H1 (cell line): Measurements from ENCODE around the gene TSPAN9. TPM values are rescaled to one million over a fixed set of nuclear protein-coding genes. Genes with fewer than 3 reads are reported as not detected.

Experiments used
- CTCF ChIA-PET: fragments of 300-600 bp; sonication (Branson Sonifier 250); formaldehyde crosslinking; loops from one replicate; lab custom pipeline; 2021; ENCODE audit not compliant: partially characterized antibody; lab: Charles Lee
- POLR2A ChIA-PET: fragments of 300-600 bp; sonication (Branson Sonifier 250); formaldehyde crosslinking; loops from one replicate; lab custom pipeline; 2021; ENCODE audit warnings: inconsistent platforms; ENCODE audit not compliant: partially characterized antibody; lab: Charles Lee
- DNase-seq, 2 experiments: peaks; one replicate each; pipeline versions ENCODE4 v3.0.0 to v3.0.0-alpha.2; 2010 to 2022; ENCODE audit warnings: low spot score in 2 of 2, low read depth in 1 of 2, mixed read lengths in 1 of 2
- FAIRE-seq: peaks from 2 replicates; lab custom pipeline; 2011; peaks lifted over from hg19 to GRCh38; lab: Jason Lieb, UNC
- H2AFZ ChIP-seq: 2 replicates; pipeline ENCODE4 v1.8.1; 2012; ENCODE audit warnings: low read length, inconsistent platforms
- H2AK5ac ChIP-seq: 2 replicates; pipeline ENCODE4 v1.6.1; 2013; ENCODE audit warnings: low read depth, low read length
- H2BK120ac ChIP-seq: replicated peaks from 2 replicates; pipeline ENCODE3; 2013; ENCODE audit warnings: low read depth, low read length, inconsistent platforms
- H2BK12ac ChIP-seq: 2 replicates; pipeline ENCODE4 v1.6.1; 2013; ENCODE audit warnings: low read depth, low read length
- H2BK15ac ChIP-seq: 2 replicates; pipeline ENCODE4 v1.6.1; 2013; ENCODE audit warnings: low read length
- H2BK20ac ChIP-seq: 2 replicates; pipeline ENCODE4 v1.6.1; 2013; ENCODE audit warnings: low read length
- H2BK5ac ChIP-seq: 2 replicates; pipeline ENCODE4 v1.6.1; 2013; ENCODE audit warnings: low read depth, low read length
- H3K14ac ChIP-seq: 2 replicates; pipeline ENCODE4 v1.6.1; 2013; ENCODE audit warnings: inconsistent platforms; ENCODE audit not compliant: insufficient read length
- H3K18ac ChIP-seq: 2 replicates; pipeline ENCODE4 v1.6.1; 2013; ENCODE audit warnings: low read length; ENCODE audit errors: extremely low read depth
- H3K23ac ChIP-seq: 2 replicates; pipeline ENCODE4 v1.6.1; 2013; ENCODE audit warnings: inconsistent platforms; ENCODE audit not compliant: insufficient read length
- H3K23me2 ChIP-seq: 2 replicates; pipeline ENCODE4 v1.6.1; 2013; ENCODE audit warnings: low read depth, low read length
- H3K27ac ChIP-seq: 2 replicates; pipeline ENCODE4 v1.6.1; 2011; ENCODE audit warnings: low read depth, low read length, inconsistent platforms
- H3K27me3 ChIP-seq, 4 experiments: replicated peaks in 1 of 4; 1 replicate in 1 of 4; 2 replicates in 3 of 4; pipeline versions ENCODE4 v1.6.1 to v1.8.1; 2011 to 2013; ENCODE audit warnings: low read length in 3 of 4, mild to moderate bottlenecking in 3 of 4, inconsistent platforms in 2 of 4, mixed read lengths in 2 of 4, moderate library complexity in 1 of 4; ENCODE audit not compliant: control insufficient read depth in 3 of 4, insufficient read depth in 3 of 4; ENCODE audit errors: extremely low read depth in 1 of 4
- H3K36me3 ChIP-seq, 4 experiments: 2 replicates each; pipeline versions ENCODE4 v1.6.1 to v1.8.1; 2011 to 2013; ENCODE audit warnings: mild to moderate bottlenecking in 4 of 4, low read length in 3 of 4, moderate library complexity in 2 of 4, control low read depth in 1 of 4, inconsistent platforms in 1 of 4; ENCODE audit not compliant: insufficient read depth in 4 of 4, control insufficient read depth in 2 of 4
- H3K4ac ChIP-seq: replicated peaks from 2 replicates; pipeline ENCODE3; 2013; ENCODE audit warnings: low read length, low read depth, mixed read lengths, inconsistent platforms; ENCODE audit not compliant: insufficient read length
- H3K4me1 ChIP-seq, 4 experiments: replicated peaks in 1 of 4; 1 replicate in 1 of 4; 2 replicates in 3 of 4; pipeline versions ENCODE4 v1.6.1 to v1.8.1; 2011 to 2013; ENCODE audit warnings: low read length in 3 of 4, inconsistent platforms in 2 of 4, mixed read lengths in 1 of 4; ENCODE audit not compliant: insufficient read depth in 4 of 4, control insufficient read depth in 3 of 4
- H3K4me2 ChIP-seq, 2 experiments: 2 replicates each; pipeline versions ENCODE4 v1.6.1 to v1.8.1; 2011 to 2013; ENCODE audit warnings: low read depth in 2 of 2, low read length in 2 of 2, control low read depth in 1 of 2, inconsistent platforms in 1 of 2, mild to moderate bottlenecking in 1 of 2; ENCODE audit not compliant: insufficient read depth in 1 of 2
- H3K4me3 ChIP-seq, 4 experiments: fragments of 200-600, 300-600 bp in 1 of 4; sonication (generic), shearing (Covaris generic), sonication (Bioruptor Twin) in 1 of 4; 2 replicates each; pipeline versions ENCODE4 v1.5.1 to v1.8.1; 2011 to 2016; ENCODE audit warnings: low read length in 4 of 4, low read depth in 3 of 4, control low read depth in 2 of 4, inconsistent platforms in 2 of 4, mild to moderate bottlenecking in 2 of 4, mixed read lengths in 1 of 4, moderate library complexity in 1 of 4; ENCODE audit not compliant: insufficient read depth in 2 of 4; ENCODE audit errors: extremely low read depth in 1 of 4
- H3K56ac ChIP-seq: replicated peaks from 2 replicates; pipeline ENCODE3; 2013; ENCODE audit warnings: low read depth, mild to moderate bottlenecking, mixed read lengths, low read length, inconsistent platforms; ENCODE audit not compliant: insufficient read length
- H3K79me1 ChIP-seq: 2 replicates; pipeline ENCODE4 v1.6.1; 2013; ENCODE audit warnings: low read depth, low read length, control low read depth
- H3K79me2 ChIP-seq, 2 experiments: 2 replicates each; pipeline versions ENCODE4 v1.6.1 to v1.8.1; 2012 to 2013; ENCODE audit warnings: low read length in 2 of 2, mild to moderate bottlenecking in 2 of 2, inconsistent platforms in 1 of 2; ENCODE audit not compliant: insufficient read depth in 2 of 2, control insufficient read depth in 1 of 2
- H3K9ac ChIP-seq, 4 experiments: replicated peaks in 1 of 4; 1 replicate in 1 of 4; 2 replicates in 3 of 4; pipeline versions ENCODE4 v1.6.1 to v1.8.1; 2011 to 2013; ENCODE audit warnings: low read depth in 3 of 4, low read length in 3 of 4, control low read depth in 2 of 4, mild to moderate bottlenecking in 2 of 4, moderate library complexity in 2 of 4, inconsistent platforms in 1 of 4; ENCODE audit errors: extremely low read depth in 1 of 4
- H3K9me3 ChIP-seq, 2 experiments: 2 replicates each; pipeline versions ENCODE4 v1.6.1 to v1.8.1; 2012 to 2013; ENCODE audit warnings: mild to moderate bottlenecking in 2 of 2, moderate library complexity in 2 of 2, control low read depth in 1 of 2, inconsistent platforms in 1 of 2, low read depth in 1 of 2, low read length in 1 of 2, mixed read lengths in 1 of 2; ENCODE audit not compliant: insufficient read depth in 2 of 2
- H4K20me1 ChIP-seq, 2 experiments: replicated peaks in 1 of 2; 2 replicates each; pipeline versions ENCODE3 to v1.8.1; 2011 to 2013; ENCODE audit warnings: inconsistent platforms in 2 of 2, low read length in 2 of 2, mild to moderate bottlenecking in 1 of 2; ENCODE audit not compliant: insufficient read depth in 2 of 2, control insufficient read depth in 1 of 2
- H4K5ac ChIP-seq: 2 replicates; pipeline ENCODE4 v1.6.1; 2013; ENCODE audit warnings: low read length, low read depth, mixed read lengths, inconsistent platforms; ENCODE audit not compliant: insufficient read length
- H4K8ac ChIP-seq: 2 replicates; pipeline ENCODE4 v1.8.0; 2013; ENCODE audit warnings: mild to moderate bottlenecking, moderate library complexity, low read length, inconsistent platforms; ENCODE audit not compliant: insufficient read depth; ENCODE audit errors: extremely low read depth
- H4K91ac ChIP-seq: replicated peaks from 2 replicates; pipeline ENCODE3; 2013; ENCODE audit warnings: low read length, mixed read lengths, inconsistent platforms; ENCODE audit not compliant: insufficient read length
- CBX8 ChIP-seq: fragments of 300-800, 300-1000 bp; sonication (generic); IDR thresholded peaks from 2 replicates; pipeline ENCODE4 v1.7.1; 2016; ENCODE audit warnings: low read depth, low read length, borderline replicate concordance
- GTF2F1 ChIP-seq: IDR thresholded peaks from 2 replicates; pipeline ENCODE4 v1.6.1; 2012; ENCODE audit warnings: low read depth, low read length, improper control_type of control experiment, borderline replicate concordance
- KDM4A ChIP-seq: IDR thresholded peaks from one replicate; pipeline ENCODE4 v1.7.1; 2012; ENCODE audit warnings: low read depth, mild to moderate bottlenecking, moderate library complexity, low read length, inconsistent platforms; ENCODE audit not compliant: severe bottlenecking
- NANOG ChIP-seq: IDR thresholded peaks from 2 replicates; pipeline ENCODE4 v1.6.1; 2011; ENCODE audit warnings: low read length, low read depth, mild to moderate bottlenecking, inconsistent platforms; ENCODE audit not compliant: insufficient read depth, poor library complexity, severe bottlenecking
- NRF1 ChIP-seq: IDR thresholded peaks from 2 replicates; pipeline ENCODE4 v1.6.1; 2011; ENCODE audit warnings: mild to moderate bottlenecking, low read depth, low read length, improper control_type of control experiment
- RXRA ChIP-seq: IDR thresholded peaks from 2 replicates; pipeline ENCODE4 v1.6.1; 2011; ENCODE audit warnings: low read depth, mild to moderate bottlenecking, low read length, moderate library complexity; ENCODE audit not compliant: insufficient read depth
- WGBS, 2 experiments: shearing (Covaris generic) in 1 of 2; methylation state at CpG; one replicate each; pipeline versions ENCODE4 v1.1.6 to v1.1.7; 2013 to 2015; ENCODE audit warnings: low lambda C conversion rate in 2 of 2, mixed read lengths in 2 of 2, inconsistent platforms in 1 of 2, low coverage in 1 of 2, missing lambda C conversion rate in 1 of 2; ENCODE audit not compliant: insufficient replicate concordance in 2 of 2, insufficient coverage in 1 of 2, insufficient read length in 1 of 2; ENCODE audit errors: extremely low coverage in 1 of 2, missing lambda C conversion rate in 1 of 2; 5-methylcytosine and 5-hydroxymethylcytosine counted together
- polyA plus RNA-seq, 7 experiments: library from polyadenylated mRNA; depleted of rRNA in 3 of 7; stranded (reverse) in 5 of 7; unstranded in 2 of 7; fragments of >200 nt in 5 of 7; fragments of 200-250 nt in 2 of 7; gene quantifications; 1 replicate in 5 of 7; 2 replicates in 1 of 7; 4 replicates in 1 of 7; pipeline versions ENCODE4 v1.2.1 to v1.2.3, GENCODE V29; 2011 to 2013; ENCODE audit warnings: missing spikeins in 2 of 7, mixed read lengths in 2 of 7
- total RNA-seq: library from RNA; stranded (reverse); fragmentation: NEBNext Ultra II Directional; extraction: Animal tissue kit (Norgen Biotek cat#: 25700); gene quantifications from 2 replicates; pipeline ENCODE4 v1.2.1, GENCODE V29; 2021
- TF ChIP-seq, protein P1 (sequence below): IDR thresholded peaks from 2 replicates; pipeline ENCODE4 v1.6.1; 2011; ENCODE audit warnings: low read length, improper control_type of control experiment

Gene TSPAN9
- total and polyA plus RNA-seq, 2 of the 8 experiments (the other 6 are each of a cell fraction or from before 2014, with no cell fraction given), result 11.5 to 29.1 TPM

DNA sequence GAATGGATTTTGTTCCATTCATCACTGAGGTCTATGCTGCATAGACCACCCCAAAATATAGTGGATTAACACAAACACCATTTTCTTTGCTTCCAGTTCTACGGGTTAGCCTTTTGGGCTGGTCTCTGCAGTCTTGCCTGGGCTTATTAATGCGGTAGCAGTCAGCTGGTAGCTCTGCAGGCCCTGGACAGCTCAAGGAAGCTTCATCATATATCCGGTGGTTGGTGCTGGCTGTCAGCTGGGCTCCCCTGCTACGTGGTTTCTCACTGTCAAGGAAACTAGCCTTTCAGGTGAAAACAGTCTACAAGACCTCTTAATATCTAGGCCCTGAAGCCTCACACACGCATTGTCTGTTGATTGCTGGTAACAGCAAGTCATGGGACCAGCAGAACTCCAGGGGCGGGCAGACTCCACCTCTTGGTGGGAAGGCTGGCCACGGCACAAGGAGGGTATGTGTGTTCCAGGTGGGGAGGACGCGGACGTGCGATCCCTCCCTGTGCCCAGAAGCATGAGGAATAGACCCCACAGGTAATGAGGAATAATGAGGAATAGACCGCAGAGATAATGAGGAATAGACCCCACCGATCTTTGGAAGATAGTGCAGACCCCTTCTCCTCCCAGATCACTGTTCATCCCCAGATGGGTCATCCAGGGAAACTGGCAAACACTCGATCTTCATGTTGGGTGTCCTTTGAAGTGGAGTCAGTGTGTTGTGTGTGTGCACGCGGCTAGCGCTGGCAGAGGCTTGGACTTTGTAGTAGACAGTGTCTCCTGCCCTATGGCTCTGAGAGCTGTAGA is 13.3 kb downstream of the TSPAN9 start:
- ChIA-PET POLR2A (interaction anchor here (0.7 kb wide), 1 partner anchor 12 kb away, joined by 3 read pairs; no protein-coding TSS in a partner anchor), CTCF (interaction anchor here (0.6 to 3.2 kb wide), 4 partner anchors 10 to 210 kb away, joined by 4 to 15 read pairs (median 4); no protein-coding TSS in a partner anchor)
- H3K9ac ChIP-seq, result no peak overlapping the region
- H3K79me1 ChIP-seq, result peaks cover 4% of the 10 kb centered on the region; the same call in 1 of the 2 replicates
- H2AFZ ChIP-seq, result no peak overlapping the region
- H4K5ac ChIP-seq, result no peak overlapping the region
- peaks cover 0 to 4% (median 4%) of the 10 kb centered on the region in 4 experiments; a peak in 3 of 7 replicates for H3K4me1 ChIP-seq
- no peak overlapping the region for H2BK15ac ChIP-seq
- no peak overlapping the region for H3K18ac ChIP-seq
- H3K56ac ChIP-seq, result no peak overlapping the region
- H2BK5ac ChIP-seq, result no peak overlapping the region
- H3K27me3 ChIP-seq, result no peaks in the 10 kb centered on the region; a peak in 2 of 7 replicates
- no peak overlapping the region for H3K4me3 ChIP-seq
- H2BK20ac ChIP-seq, result no peak overlapping the region
- no peak overlapping the region for H3K14ac ChIP-seq
- H3K23ac ChIP-seq, result no peak overlapping the region
- no peak overlapping the region for H2BK120ac ChIP-seq
- no peaks in the 10 kb centered on the region for H3K23me2 ChIP-seq
- FAIRE-seq, result no peak
- 90% methylated on average over 17 of the region's 17 CpGs; no CpG with 5 or more reads in 1 of the 2 experiments for WGBS, 2 experiments
- no peaks in the 10 kb centered on the region; a peak in 1 of 4 replicates for H3K9me3 ChIP-seq
- no peak overlapping the region for H2AK5ac ChIP-seq
- no peak overlapping the region for H3K4ac ChIP-seq
- H2BK12ac ChIP-seq, result no peak overlapping the region
- no peak overlapping the region for H4K8ac ChIP-seq
- TF ChIP-seq NRF1 (no peak), KDM4A (no peak), GTF2F1 (no peak), RXRA (no peak), NANOG (no peak), CBX8 (no peak)
- TF ChIP-seq, protein P1, sequence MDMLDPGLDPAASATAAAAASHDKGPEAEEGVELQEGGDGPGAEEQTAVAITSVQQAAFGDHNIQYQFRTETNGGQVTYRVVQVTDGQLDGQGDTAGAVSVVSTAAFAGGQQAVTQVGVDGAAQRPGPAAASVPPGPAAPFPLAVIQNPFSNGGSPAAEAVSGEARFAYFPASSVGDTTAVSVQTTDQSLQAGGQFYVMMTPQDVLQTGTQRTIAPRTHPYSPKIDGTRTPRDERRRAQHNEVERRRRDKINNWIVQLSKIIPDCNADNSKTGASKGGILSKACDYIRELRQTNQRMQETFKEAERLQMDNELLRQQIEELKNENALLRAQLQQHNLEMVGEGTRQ, result no peak
- H3K79me2 ChIP-seq, result no peaks in the 10 kb centered on the region
- no peak for DNase-seq
- H4K91ac ChIP-seq, result peak overlapping the region; percentile 37
- no peak overlapping the region for H3K27ac ChIP-seq
- no peak overlapping the region for H3K4me2 ChIP-seq
- H4K20me1 ChIP-seq, result no peaks in the 10 kb centered on the region
- no peaks in the 10 kb centered on the region for H3K36me3 ChIP-seq
